ENCODE results near the gene SCN11A.

- TF ChIP-seq CTCF (conservative IDR thresholded peaks at IDR 0.05; ENCODE audit: low read depth, low read length) (no peak), EZH2 (IDR thresholded peaks at IDR 0.05; ENCODE audit: borderline replicate concordance, low read depth, low read length, poor library complexity, severe bottlenecking) (no peak)
These were observed 44.0 kb upstream of the SCN11A start for GRCh38 chr3:39095778-39096177.

All from A673 (cell line).